Suprapubic skin (tissue), 3 donors: ENCODE measurements around the gene CHSY1.

Source experiments
- POLR2AphosphoS5 ChIP-seq, 3 donors: sonication (generic); formaldehyde crosslinking; IDR thresholded peaks; one replicate each; pipeline ENCODE4 v1.6.1; 2017; ENCODE audit warnings: antibody characterized with exemption in 3 of 3
- TF ChIP-seq, protein P1 (sequence below), 2 donors: fragments of 200-600 bp in 1 of 2; fragments of 450-650 bp in 1 of 2; sonication (generic) in 1 of 2; IDR thresholded peaks; one replicate each; pipeline ENCODE4 v1.5.1; 2016 to 2019; ENCODE audit warnings: antibody characterized with exemption in 2 of 2, mild to moderate bottlenecking in 1 of 2, moderate library complexity in 1 of 2

DNA sequence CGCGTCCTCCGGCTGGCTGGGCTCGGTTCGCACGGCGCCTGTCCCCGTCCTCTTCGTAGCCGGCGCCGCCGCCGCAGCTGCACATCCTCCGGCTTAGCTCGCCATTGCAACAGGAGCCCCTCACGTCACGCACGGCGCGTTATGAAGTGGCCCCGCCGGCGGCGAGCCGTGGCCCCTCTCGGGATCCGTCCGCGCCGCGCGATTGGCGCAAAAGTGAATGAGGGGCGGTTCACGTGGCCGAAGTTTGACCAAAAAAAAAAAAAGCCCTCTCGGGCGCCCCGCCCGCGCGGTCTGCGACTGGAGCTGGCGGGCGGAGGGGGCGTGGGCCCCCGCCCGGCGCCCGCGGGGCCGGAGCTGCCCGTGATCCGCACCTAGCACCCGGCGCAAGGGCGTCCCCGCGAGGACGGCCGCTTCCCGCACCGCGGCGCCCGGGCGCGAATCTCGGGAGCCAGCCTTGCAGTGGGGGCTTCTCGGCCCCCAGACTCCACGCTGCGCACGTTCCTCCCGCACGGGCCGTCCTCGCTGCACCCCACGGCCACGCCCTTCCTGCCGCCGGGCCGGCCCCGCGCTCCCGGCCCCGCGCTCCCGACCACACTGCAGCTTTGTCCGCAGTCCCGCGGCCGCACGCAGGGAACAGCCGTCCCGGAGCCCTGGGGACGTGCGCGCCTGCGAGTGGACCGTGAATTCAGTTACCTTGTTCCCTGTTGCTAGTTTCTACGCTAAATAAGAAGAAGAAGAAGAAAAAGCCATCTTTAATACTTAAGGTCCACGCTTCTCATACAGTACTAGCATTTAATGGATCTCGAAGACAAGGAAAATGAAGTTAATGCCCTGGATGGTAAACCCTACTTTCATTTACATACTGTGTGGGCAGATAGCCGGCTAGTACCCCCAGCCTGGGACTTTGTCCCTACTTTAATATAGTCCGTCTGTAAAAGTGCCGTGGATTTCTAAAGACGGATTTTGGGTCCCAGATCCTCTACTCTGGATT lies at the start of gene CHSY1:
- TF ChIP-seq, protein P1, sequence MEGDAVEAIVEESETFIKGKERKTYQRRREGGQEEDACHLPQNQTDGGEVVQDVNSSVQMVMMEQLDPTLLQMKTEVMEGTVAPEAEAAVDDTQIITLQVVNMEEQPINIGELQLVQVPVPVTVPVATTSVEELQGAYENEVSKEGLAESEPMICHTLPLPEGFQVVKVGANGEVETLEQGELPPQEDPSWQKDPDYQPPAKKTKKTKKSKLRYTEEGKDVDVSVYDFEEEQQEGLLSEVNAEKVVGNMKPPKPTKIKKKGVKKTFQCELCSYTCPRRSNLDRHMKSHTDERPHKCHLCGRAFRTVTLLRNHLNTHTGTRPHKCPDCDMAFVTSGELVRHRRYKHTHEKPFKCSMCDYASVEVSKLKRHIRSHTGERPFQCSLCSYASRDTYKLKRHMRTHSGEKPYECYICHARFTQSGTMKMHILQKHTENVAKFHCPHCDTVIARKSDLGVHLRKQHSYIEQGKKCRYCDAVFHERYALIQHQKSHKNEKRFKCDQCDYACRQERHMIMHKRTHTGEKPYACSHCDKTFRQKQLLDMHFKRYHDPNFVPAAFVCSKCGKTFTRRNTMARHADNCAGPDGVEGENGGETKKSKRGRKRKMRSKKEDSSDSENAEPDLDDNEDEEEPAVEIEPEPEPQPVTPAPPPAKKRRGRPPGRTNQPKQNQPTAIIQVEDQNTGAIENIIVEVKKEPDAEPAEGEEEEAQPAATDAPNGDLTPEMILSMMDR (IDR thresholded peaks at IDR 0.05) = no peak
- peak; percentile 69 to 93 (median 89) for TF ChIP-seq POLR2AphosphoS5 (IDR thresholded peaks at IDR 0.05)
